DMS53 (cell line): ENCODE data around the gene COMMD1.
A peak's percentile ranks its signal among the peaks of the same experiment; 100 is the strongest.
"Not testable (repeated sequence)": the region's sequence is repeated elsewhere in the genome, so short reads cannot be mapped to it uniquely, and the experiment has no call there.

Source experiments
- DNase-seq: peaks from one replicate; lab custom pipeline; 2025; lab: John Stamatoyannopoulos, UW

The COMMD1 gene

DNA sequence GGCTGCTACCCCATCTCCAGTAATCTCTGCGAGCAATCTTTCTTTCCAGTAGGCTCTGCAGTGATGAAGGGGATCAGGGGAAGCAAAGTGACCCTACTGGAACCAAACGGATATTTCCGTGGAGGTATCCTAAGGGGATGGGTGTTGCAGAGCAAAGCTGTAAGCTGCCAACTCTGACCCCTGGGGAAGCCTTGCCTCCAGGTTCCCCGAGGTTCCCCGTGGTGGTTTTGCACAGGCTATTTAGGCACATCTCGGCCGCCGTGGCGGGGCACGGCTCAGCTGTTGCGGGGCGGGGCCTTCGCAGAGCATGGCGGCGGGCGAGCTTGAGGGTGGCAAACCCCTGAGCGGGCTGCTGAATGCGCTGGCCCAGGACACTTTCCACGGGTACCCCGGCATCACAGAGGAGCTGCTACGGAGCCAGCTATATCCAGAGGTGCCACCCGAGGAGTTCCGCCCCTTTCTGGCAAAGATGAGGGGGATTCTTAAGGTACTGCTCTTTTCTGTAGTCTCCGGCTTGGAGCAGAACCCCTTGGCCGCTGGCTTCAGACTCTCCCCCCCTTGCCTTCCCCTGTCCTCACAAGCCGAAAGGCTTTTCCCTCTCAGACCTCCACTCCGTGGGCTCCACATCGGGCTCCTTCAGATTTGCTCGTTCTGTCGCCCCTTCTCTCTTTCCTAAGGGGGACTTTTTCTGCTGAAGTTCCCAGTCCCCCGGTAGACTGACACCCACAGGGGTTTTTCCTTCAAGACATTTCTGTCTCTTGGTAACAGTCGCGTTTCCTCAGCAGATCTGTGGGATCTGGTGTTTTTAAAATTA lies at the start of gene COMMD1:
TSS of gene COMMD1 (plus strand) at position 303 of the 814 bp plus-strand sequence. CDS start at position 308, 5 bp downstream.
- peak; percentile 88 for DNase-seq

DNA sequence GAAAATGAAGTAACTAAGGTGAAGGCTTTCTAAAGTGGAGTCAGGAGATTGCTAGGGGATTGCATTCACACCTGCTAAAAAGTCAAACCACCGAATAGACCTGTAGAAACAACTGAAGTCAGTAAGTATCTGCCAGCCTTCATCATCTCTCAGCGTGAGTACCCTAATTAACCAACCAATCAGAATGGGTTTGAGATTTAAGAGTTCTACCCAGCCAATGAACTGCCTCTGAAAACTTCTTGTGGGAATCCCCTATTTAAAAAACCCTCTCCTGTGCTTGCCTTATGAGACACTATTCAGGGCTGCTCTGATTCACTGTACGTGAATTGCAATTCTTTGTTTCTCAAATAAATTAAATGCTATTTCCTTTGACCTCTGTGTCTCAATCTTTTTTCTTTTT lies 48.2 kb upstream of the COMMD1 start:
- DNase-seq = no peak

DNA sequence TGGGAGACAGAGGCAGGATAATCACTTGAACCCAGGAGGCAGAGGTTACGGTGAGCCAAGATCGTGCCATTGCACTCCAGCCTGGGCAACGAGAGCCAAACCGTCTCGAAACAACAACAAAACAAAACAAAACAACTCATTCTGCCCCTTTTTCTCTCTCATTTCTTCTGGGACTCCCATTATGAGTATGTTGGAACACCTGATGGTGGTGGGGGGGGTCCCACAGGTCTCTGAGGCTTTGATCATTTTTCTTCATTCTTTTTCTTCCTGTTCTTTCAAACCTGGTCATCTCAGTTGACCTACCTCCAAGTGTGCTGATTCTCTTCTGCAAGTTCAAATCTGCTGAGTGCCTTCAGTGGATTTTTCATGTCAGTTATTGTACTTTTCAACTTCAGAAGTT lies 43.4 kb upstream of the COMMD1 start:
- no peak for DNase-seq

DNA sequence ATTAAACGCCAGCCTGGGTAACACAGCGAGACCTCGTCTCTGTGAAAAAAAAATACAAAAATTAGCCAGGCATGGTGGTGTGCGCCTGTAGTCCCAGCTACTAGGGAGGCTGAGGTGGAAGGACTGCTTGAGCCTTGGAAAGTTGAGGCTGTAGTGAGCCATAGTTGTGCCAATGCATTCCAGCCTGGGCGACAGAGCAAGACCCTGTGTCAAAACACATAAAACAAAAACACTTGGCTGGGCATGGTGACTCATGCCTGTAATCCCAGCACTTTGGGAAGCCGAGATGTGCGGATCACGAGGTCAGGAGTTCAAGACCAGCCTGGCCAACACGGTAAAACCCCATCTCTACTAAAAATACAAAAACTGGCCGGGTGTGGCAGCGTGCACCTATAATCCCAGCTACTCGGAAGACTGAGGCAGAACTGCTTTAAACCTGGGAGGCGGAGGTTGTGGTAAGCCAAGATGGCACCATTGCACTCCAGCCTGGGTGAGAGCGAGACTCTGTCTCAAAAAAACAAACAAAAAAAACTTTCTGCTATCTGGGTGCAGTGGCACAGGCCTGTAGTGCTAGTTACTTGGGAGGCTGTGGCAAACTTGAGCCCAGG lies 38.9 kb upstream of the COMMD1 start:
- not testable (repeated sequence) for DNase-seq

DNA sequence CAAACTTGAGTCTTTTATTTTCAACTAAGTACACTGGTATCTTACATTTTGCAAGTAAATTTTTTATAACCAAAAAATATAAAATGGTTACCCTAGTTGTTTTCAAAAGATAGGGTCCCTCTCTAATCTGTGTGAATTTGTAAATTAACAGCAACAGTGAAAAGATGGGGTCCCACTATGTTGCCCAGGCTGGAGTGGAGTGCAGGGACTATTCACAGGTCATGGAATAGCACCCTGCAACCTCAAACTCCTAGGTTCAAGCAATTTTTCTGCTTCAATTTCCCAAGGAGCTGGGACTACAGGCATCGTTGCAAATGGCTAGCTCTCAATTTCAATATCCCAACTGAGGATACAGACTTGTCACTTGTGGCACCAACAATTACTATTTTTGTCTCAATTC lies 29.1 kb upstream of the COMMD1 start:
- DNase-seq = no peak

DNA sequence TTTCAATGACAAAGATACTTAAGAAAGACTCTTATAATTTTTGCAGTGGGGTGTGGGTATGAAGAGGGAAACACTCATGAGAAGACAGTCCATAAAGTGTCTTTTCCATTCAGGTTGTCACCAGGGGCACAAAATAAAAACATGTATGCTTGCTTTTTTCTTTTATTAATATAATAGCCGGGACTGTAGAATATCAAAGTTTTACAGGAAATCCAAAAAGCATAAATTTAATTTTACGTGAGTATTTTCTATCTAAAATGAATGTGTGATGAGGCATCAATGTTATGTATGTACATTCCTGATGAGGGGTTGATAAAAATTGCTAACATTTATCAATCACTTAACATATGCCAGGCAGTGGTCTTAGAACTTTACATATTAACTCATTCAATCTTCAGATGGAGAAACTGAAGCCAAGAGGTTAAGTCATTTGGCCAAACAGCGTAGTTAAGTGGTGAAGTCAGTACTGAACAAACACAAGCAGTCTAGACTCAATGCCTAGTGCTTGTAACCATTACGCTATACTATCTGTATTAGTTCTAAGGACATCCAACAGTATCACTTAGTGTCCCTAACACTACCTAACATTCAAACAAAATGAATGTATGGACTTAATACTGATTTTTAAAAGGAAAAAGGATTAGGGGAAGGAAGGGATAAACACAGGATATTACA lies 27.8 kb upstream of the COMMD1 start:
- DNase-seq = no peak

DNA sequence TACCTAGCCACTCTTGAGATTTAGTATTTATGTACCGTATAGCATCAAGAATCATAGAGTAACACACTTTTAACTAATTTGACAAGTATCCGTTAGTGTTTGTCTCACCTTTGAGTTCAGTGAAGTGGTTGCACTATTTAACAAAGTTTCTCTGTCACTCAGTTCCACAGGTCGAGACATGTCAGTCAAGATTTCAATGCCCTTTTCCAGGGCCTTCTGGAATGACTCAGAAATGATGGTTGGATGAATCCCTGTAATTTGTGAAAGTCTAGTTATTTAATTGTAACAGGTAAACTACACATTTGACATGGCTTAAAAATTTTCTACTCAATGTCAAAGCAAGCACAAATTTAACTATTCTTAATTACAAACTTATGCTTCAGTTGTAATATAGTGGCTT lies 26.7 kb upstream of the COMMD1 start:
- DNase-seq = no peak

DNA sequence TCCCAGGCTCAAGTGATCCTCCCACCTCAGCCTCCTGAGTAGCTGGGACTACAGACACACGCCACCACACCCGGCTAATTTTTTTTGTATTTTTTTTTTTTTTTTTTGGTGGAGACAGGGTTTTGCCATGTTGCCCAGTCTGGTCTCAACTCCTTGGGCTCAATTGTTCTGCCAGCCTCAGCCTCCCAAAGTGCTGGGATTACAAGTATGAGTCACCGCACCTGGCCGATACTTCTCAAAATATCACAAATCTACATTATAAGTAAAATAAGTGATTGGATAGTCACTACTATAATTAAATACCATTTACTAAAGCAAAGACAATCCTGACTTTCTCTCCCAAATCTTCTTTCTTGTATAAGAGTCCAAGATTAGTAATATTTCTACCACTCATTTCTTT lies 26.1 kb upstream of the COMMD1 start:
- DNase-seq = not testable (repeated sequence)

DNA sequence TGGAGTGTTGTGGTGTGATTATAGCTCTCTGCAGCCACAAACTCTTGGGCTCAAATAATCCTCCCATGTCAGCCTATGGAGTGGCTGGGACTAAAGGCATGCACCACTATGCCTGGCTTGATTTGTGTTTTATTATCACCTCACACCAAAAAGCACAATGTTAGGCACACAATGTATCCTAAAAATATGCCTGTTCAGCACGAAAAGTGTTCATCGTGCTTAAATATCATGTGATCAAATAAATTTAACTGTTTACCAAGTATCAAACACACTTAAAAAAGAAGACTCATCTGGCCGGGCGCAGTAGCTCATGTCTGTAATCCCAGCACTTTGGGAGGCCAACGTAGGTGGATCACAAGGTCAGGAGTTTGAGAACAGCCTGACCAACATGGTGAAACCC lies 22.6 kb upstream of the COMMD1 start:
- DNase-seq = no peak

DNA sequence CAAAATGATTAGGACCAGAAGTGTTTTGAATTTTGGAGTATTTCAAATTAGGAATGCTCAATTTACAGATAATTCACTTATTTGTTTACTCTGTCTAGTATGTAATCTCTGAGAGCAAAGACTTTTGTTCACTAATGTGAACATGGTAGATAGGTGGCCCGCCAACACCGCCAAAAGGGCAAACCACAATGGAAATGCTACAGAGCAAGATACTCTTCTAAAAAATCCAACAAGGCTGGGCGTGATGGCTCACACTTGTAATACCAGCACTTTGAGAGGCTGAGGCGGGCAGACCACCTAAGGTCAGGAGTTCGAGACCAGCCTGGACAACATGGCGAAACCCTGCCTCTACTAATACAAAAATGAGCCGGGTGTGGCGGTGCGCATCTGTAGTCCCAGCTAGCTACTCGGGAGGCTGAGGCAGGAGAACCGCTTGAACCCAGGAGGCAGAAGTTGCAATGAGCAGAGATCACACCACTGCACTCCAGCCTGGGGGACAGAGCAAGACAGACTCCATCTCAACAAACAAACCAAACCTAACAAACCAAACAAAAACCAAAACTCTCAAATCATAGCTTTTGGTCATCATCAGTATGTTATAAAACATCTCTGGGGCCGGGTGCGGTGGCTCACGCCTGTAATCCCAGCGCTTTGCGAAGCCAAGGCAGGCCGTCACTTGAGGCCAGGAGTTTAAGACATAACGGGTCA lies 19.4 kb upstream of the COMMD1 start:
- no peak for DNase-seq

DNA sequence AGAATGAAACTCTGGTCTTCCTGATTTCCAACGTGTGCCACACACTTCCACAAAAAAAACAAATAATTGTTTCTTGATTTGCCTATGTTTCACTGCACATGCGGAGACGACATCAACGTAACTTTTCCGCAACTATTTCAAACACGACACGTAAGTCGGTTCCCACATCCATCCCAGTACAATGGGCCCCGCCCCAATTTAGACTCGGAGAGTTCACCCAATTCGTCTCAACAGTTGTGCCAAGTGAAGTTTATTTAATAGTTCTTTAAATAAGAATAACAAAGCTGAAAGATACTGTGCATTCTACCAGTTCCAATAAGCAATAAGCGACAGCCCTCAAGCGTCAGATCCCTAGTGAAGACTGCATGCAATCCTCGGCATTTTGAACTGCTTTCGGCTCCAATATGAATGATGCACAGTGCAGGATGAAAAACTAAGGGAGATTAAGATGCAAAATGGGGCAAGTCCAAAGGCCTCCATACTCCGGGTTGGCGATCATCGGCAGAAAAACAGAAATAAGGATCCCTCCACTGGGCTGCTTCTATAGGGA lies 17.7 kb upstream of the COMMD1 start:
- peak; percentile 56 for DNase-seq

DNA sequence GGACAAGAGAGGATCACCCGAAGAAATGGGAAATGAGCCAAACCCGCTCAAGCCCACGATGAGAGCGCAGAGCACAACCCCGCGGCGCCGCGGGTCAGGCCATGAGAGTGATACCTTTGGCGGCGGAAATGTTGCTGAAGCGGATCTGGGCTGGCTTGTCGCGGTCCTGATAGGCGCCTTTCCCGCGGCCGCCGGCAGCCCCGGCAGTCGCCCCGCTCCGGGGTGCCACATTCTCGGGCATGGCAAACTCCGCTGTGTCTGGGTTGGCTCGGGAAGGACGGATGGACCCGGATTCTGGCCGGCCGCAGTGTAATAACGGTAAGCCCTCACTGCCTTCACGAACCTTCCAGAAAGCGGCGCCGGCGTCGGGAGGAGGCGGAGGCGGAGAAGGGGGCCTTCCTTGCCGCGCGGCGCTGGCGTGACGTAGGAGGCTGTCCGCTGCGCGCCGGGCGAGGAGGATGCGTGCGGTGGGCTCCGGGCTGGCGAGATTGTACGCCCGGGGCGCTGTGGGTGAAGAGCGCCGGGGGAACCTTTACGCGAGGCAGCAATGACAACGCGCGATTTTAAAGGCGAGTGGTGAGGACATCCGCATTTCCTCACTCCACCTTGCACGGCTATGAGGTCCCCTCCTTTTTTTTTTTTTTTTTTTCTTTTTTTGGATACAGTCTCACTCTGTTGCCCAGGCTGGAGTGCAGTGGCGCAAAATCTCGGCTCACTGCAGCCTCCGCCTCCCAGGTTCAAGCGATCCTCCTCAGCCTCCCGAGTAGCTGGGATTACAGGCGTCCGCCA lies 17.0 kb upstream of the COMMD1 start, which contains the start of gene CCT4:
TSS of gene CCT4 (minus strand) at position 390 of the 789 bp plus-strand sequence. CDS start at position 241, 149 bp downstream.
- DNase-seq = peak; percentile 93

DNA sequence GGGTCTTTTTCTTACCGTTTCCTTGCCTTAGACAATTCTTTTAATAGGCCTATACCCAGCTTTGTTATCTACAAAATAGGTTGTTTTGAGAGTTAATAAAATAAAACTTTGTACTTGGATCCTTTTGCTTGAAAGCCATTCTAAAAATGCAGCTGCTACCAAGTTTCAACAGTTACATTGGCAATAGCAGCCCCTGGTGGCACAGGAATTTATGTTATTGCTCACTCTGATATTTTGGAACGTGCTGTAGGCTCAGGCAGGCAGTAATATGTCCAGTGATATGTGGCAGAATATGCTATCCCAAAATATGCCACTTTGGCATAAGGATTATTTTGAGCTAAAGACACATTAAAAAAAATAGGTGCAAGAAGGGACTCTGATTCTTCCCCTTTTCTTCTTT lies 6.7 kb upstream of the COMMD1 start:
- DNase-seq = peak; percentile 33

DNA sequence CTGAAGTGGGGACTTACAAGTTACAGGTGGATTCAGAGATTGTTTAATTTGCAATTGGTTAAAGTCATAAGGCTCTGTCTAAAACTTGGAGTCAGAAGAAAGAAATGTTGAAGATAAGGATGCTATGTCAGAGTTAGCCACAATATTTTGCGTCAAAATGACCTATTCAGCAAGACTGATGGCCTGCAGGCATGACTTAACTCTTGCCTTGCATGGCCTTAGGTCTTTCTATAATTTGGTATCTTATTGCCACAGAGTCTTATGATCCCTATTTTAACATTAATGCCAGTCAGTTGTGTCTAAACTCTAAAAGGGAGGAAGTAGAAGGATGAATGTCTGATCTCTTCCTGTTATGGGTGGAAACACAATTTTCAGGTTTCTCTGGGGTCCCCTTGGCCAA lies 5.2 kb upstream of the COMMD1 start:
- no peak for DNase-seq

DNA sequence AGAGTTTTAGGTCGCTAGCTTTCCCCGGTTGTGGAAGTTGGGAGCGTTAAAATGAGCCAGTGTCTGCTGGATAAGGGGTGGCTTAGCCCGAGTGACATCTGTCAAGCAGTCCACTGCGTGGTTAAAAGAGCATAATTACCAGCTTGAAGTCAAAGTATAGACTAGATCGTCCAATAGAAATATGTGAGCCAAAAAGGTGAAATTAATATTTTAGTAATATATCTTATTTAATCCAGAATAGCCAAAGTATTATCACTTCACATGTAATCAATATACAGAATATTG lies 654 bp downstream of the COMMD1 start:
- peak; percentile 38 for DNase-seq

DNA sequence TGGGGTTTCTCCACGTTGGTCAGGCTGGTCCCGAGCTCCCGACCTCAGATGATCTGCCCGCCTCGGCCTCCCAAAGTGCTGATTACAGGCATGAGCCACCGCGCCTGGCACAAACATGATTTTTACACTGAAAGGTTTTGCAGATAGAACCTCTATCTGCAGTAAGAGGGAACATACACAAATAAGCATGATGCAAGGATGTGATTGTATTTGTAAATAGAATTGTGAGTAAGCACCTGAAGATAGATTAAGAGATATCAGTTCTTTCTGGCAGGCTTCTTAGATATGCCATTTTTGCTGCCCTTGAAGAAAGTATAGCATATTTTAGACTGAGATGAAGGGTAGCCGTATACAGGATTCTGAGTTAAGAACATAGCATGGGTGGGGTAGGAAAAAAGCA lies 3.6 kb downstream of the COMMD1 start:
- DNase-seq = no peak

DNA sequence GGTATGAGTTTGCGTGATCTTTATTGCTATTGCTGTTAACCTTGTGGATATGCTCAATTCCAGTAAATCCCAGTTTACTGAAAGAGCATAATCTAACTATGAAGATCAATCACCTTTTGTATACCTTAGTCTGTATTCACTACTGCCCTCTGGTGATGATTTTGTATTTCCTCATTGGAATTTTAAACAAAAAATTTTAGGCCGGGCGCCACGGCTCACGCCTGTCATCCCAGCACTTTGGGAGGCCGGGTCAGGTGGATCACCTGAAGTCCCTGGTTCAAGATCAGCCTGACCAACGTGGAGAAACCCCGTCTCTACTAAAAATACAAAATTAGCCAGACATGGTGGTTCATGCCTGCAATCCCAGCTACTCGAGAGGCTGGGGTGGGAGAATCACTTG lies 5.1 kb downstream of the COMMD1 start:
- peak; percentile 32 for DNase-seq

DNA sequence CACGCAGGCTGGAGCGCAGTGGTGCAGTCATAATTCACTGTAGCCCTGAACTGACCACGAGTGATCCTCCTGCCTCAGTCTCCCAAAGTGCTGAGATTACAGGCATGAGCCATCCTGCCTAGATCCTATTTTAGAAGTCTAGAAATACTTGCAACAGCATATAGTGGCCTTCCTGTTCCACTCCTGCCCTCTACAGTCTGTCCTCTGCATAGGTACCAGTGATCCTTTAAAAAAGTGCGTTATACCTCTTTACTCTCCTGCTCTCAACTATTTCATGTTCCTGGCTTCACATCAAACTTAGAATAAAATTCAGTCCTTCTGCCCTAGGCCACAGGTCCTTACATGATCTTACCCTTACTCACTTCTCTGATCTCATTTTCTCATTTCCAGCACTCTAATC lies 6.0 kb downstream of the COMMD1 start:
- DNase-seq = peak; percentile 41

DNA sequence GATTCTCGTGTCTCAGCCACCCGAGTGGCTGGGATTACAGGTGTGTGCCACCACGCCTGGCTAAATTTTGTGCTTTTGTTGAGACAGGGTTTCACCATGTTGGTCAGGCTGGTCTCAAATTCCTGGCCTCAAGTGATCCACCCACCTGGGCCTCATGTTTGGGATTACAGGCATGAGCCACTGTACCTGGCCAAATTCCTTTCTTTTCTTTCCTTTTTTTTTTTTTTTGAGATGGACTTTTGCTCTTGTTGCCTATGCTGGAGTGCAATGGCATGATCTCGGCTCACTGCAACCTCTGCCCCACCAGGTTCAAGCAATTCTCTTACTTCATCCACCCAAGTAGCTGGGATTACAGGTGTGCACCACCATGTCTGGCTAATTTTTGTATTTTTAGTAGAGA lies 9.3 kb downstream of the COMMD1 start:
- DNase-seq = not testable (repeated sequence)

DNA sequence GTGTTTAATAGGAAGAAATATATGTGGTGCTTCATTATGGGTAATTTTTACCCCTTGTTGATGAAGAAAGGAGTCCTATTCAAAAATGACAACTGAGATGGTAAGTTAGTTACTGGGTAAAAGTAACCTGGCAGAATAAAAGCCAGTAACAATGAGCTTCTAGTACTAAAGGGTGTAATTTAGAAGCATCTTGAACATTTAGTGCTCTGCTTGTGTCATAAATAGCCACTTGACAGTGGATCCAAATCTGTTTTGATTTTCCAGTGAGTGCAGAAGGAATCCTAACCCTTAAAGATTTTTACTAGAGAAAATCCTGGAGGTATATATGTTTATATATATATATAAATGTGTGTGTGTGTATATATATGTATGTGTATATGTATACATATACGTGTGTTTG lies 15.1 kb downstream of the COMMD1 start:
- DNase-seq = no peak

DNA sequence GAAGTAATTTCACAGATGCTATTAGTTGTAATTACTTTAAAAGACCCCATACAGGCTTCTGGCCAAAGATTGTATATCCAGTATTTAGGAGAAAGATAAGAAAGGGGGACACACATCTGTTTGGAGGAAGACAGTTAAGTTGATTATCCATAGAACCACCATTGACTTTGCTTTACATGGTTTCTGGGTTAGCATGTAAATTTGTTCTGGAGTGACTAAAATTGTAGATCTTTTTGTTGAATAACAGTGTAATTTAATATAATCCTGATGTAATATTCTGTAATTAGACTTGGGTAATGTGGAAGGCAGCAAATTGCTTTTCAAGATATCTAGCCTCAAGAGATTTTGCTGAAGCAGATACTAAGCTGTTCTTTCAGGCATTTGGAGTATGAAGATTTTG lies 17.2 kb downstream of the COMMD1 start:
- DNase-seq = no peak
